HG02938 (cell line): ENCODE results near the gene HMCN2.
"Not testable (repeated sequence)": the region's sequence is repeated elsewhere in the genome, so short reads cannot be mapped to it uniquely, and the experiment has no call there.

Source experiments
- ATAC-seq: cut with Tn5 transposase; IDR thresholded peaks from one replicate; pipeline ENCODE4 v1.9.1; 2021; ENCODE audit warnings: mild to moderate bottlenecking, moderate library complexity; ENCODE audit not compliant: unreplicated experiment

Gene HMCN2

GRCh38 chr9:130327070-130327780 is 61.7 kb downstream of the HMCN2 start:
- no peak for ATAC-seq

- ATAC-seq = no peak
Observed at GRCh38 chr9:130327781-130328348, 62.3 kb downstream of the HMCN2 start.

- no peak for ATAC-seq
Observed at GRCh38 chr9:130328349-130328801, 62.8 kb downstream of the HMCN2 start.

GRCh38 chr9:130329061-130329460 is 63.5 kb downstream of the HMCN2 start:
- ATAC-seq = no peak

GRCh38 chr9:130330202-130330862 is 64.8 kb downstream of the HMCN2 start:
- ATAC-seq = no peak

- no peak for ATAC-seq
Observed at GRCh38 chr9:130331061-130331460, 65.5 kb downstream of the HMCN2 start.

- no peak for ATAC-seq
Observed at GRCh38 chr9:130331573-130331972, 66.0 kb downstream of the HMCN2 start.

- ATAC-seq = no peak
Observed at GRCh38 chr9:130332384-130332926, 66.9 kb downstream of the HMCN2 start.

- ATAC-seq = no peak
Observed at GRCh38 chr9:130333041-130333711, 67.6 kb downstream of the HMCN2 start.

- no peak for ATAC-seq
Observed at GRCh38 chr9:130333712-130334062, 68.1 kb downstream of the HMCN2 start.

GRCh38 chr9:130334915-130335314 is 69.4 kb downstream of the HMCN2 start:
- ATAC-seq = no peak

- ATAC-seq = no peak
Observed at GRCh38 chr9:130336027-130336610, 70.6 kb downstream of the HMCN2 start.

- ATAC-seq = no peak
Observed at GRCh38 chr9:130336885-130337284, 71.3 kb downstream of the HMCN2 start.

- ATAC-seq = no peak
Observed at GRCh38 chr9:130337318-130337717, 71.8 kb downstream of the HMCN2 start.

GRCh38 chr9:130337784-130338380 is 72.3 kb downstream of the HMCN2 start:
- no peak for ATAC-seq

- ATAC-seq = not testable (repeated sequence)
Observed at GRCh38 chr9:130338891-130339290, 73.3 kb downstream of the HMCN2 start.

GRCh38 chr9:130339306-130339705 is 73.7 kb downstream of the HMCN2 start:
- no peak for ATAC-seq

GRCh38 chr9:130340011-130340410 is 74.5 kb downstream of the HMCN2 start:
- no peak for ATAC-seq

- not testable (repeated sequence) for ATAC-seq
Observed at GRCh38 chr9:130340557-130340956, 75.0 kb downstream of the HMCN2 start.

GRCh38 chr9:130341128-130341527 is 75.6 kb downstream of the HMCN2 start:
- no peak for ATAC-seq
